ENCODE measurements around the gene OR52B2.
"Not testable (repeated sequence)": the region's sequence is repeated elsewhere in the genome, so short reads cannot be mapped to it uniquely, and the experiment has no call there.

Gene OR52B2

DNA sequence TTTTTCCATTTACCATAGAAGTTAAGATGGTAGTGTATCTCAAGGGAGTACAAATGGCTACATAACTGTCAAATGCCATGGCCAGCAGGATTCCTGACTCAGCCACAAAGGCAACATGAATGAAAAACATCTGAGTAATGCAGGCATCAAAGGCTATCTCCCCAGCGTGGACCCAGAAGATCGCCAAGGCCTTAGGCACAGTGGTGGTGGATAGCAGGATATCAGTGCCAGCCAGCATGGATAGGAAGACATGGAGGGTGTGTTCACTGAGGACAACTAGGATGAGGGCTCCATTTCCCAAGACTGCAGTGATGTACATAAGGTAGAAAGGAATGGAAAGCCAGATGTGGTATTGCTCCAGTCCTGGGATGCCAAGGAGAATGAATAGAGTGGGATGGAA lies 18.0 kb downstream of the OR52B2 start:
- H3K27me3 ChIP-seq (ENCODE audit: control insufficient read depth, insufficient read depth, low read length) = no peaks in the 10 kb centered on the region
- H3K36me3 ChIP-seq (ENCODE audit: control insufficient read depth, insufficient read depth, low read length) = no peaks in the 10 kb centered on the region
- H3K9me3 ChIP-seq (ENCODE audit: control insufficient read depth, insufficient read depth, low read depth, low read length) = peaks cover 5% of the 10 kb centered on the region; the same call in 1 of the 2 replicates
- no peak overlapping the region for H3K27ac ChIP-seq (ENCODE audit: low read depth, low read length)
- peaks cover 9% of the 10 kb centered on the region for H3K4me1 ChIP-seq (ENCODE audit: control insufficient read depth, insufficient read depth, low read length)
- no peak overlapping the region for H3K9ac ChIP-seq (ENCODE audit: low read length)
- H3K4me3 ChIP-seq (ENCODE audit: low read depth, low read length) = no peak overlapping the region

DNA sequence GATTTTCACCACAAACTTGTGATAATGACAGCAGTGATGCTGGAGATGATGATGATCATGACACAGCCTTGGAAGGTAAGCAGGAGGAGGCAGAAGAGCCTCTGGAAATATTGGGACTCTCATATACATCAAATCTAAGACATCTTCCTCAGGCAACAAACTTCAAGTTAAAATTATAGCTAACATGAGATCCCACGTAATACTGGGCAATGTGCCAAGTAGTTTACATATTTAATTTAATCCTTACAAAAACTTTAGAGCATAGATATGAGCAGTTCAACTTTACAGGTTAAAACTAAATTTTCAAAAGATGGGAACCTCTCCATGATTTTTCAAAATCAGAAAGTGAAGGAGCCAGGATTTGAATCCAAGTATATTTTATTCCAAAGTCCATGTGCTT lies 19.0 kb downstream of the OR52B2 start:
- Histone ChIP-seq H3K36me3 (ENCODE audit: control insufficient read depth, insufficient read depth, low read length) (no peaks in the 10 kb centered on the region), H3K27me3 (ENCODE audit: control insufficient read depth, insufficient read depth, low read length) (no peaks in the 10 kb centered on the region), H3K9me3 (ENCODE audit: control insufficient read depth, insufficient read depth, low read depth, low read length) (peaks cover 5% of the 10 kb centered on the region; the same call in 1 of the 2 replicates), H3K4me1 (ENCODE audit: control insufficient read depth, insufficient read depth, low read length) (no peaks in the 10 kb centered on the region), H3K27ac (ENCODE audit: low read depth, low read length) (no peak overlapping the region), H3K9ac (ENCODE audit: low read length) (no peak overlapping the region), H3K4me3 (ENCODE audit: low read depth, low read length) (no peak overlapping the region)

DNA sequence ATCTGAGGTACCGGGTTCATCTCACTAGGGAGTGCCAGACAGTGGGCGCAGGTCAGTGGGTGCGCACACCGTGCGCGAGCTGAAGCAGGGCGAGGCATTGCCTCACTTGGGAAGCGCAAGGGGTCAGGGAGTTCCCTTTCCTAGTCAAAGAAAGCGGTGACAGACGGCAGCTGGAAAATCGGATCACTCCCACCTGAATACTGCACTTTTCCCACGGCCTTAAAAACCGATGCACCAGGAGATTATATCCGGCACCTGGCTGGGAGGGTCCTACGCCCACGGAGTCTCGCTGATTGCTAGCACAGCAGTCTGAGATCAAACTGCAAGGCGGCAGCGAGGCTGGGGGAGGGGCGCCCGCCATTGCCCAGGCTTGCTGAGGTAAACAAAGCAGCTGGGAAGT lies 26.4 kb downstream of the OR52B2 start:
- H3K4me1 ChIP-seq (ENCODE audit: control insufficient read depth, insufficient read depth, low read length); H3K27ac ChIP-seq (ENCODE audit: low read depth, low read length); H3K9me3 ChIP-seq (ENCODE audit: control insufficient read depth, insufficient read depth, low read depth, low read length); H3K27me3 ChIP-seq (ENCODE audit: control insufficient read depth, insufficient read depth, low read length); H3K36me3 ChIP-seq (ENCODE audit: control insufficient read depth, insufficient read depth, low read length): not testable (repeated sequence)
- Histone ChIP-seq H3K4me3 (ENCODE audit: low read depth, low read length) (peak overlapping the region; percentile 60), H3K9ac (ENCODE audit: low read length) (peak overlapping the region; percentile 69)

DNA sequence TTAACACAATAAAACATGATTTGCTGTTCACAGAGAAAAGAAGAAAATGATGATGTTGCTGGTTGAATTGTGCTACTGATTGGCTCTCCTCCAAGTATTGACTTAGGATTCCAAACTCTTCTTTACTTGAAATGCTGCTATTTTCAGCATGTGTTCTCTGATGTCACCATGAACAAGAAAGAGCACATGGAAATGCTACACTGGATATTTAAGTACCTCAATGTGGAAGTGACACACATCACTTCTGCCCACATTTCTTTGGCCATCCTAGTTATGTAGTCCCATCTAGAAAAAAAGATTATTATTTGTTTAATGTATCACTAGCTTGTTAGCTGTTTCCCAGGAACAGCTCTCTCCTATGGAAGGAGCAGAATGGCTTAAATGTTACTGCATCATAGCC lies 27.2 kb downstream of the OR52B2 start:
- peak overlapping the region; percentile 60; the same call in 1 of the 2 replicates for H3K4me3 ChIP-seq (ENCODE audit: low read depth, low read length)

DNA sequence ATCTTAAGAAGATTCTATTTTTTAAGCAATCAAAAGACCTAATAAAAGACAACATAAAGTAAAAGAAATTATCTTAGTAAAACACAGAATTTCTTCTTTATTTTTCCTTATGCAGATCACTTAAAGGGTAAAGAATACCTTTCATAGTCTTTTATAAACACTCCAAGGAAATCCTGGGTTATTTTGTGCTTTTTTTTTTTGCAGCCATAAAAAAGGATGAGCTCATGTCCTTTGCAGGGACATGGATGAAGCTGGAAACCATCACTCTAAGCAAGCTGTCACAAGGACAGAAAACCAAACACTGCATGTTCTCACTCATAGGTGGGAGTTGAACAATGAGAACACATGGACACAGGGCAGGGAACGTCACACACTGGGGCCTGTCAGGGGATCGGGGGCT lies 34.2 kb downstream of the OR52B2 start:
- not testable (repeated sequence) for H3K4me1 ChIP-seq (ENCODE audit: control insufficient read depth, insufficient read depth, low read length); H3K27me3 ChIP-seq (ENCODE audit: control insufficient read depth, insufficient read depth, low read length); H3K4me3 ChIP-seq (ENCODE audit: low read depth, low read length); H3K9me3 ChIP-seq (ENCODE audit: control insufficient read depth, insufficient read depth, low read depth, low read length); H3K9ac ChIP-seq (ENCODE audit: low read length); H3K27ac ChIP-seq (ENCODE audit: low read depth, low read length); H3K36me3 ChIP-seq (ENCODE audit: control insufficient read depth, insufficient read depth, low read length)

More for the DNA sequence above, 27.2 kb downstream of the OR52B2 start:
- Histone ChIP-seq H3K27me3 (ENCODE audit: control insufficient read depth, insufficient read depth, low read length) (no peaks in the 10 kb centered on the region), H3K36me3 (ENCODE audit: control insufficient read depth, insufficient read depth, low read length) (no peaks in the 10 kb centered on the region), H3K9me3 (ENCODE audit: control insufficient read depth, insufficient read depth, low read depth, low read length) (no peaks in the 10 kb centered on the region), H3K9ac (ENCODE audit: low read length) (no peak overlapping the region), H3K27ac (ENCODE audit: low read depth, low read length) (no peak overlapping the region), H3K4me1 (ENCODE audit: control insufficient read depth, insufficient read depth, low read length) (peaks cover 7% of the 10 kb centered on the region; the same call in 1 of the 2 replicates)

DNA sequence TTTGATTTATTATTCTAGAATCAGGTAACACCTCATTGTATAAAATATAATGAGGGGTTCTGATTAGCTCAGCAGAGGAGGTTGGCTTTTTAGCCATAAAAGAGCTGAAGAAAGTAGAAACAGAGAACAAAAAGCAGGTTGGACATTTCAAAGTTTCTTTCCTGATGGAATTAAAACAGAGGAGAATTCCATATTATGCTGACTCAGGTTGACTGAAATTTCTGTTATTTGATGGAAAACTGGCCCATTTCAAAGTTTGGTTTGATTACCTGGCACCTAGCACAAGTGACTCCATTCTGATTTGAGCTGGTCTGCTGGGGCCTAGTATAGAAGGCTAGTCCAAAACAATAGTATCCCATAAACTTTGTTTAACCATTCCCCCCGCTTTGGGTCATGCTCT lies 37.7 kb downstream of the OR52B2 start:
- no peak overlapping the region for H3K4me3 ChIP-seq (ENCODE audit: low read depth, low read length)
- no peaks in the 10 kb centered on the region for H3K4me1 ChIP-seq (ENCODE audit: control insufficient read depth, insufficient read depth, low read length)
- no peaks in the 10 kb centered on the region for H3K9me3 ChIP-seq (ENCODE audit: control insufficient read depth, insufficient read depth, low read depth, low read length)

DNA sequence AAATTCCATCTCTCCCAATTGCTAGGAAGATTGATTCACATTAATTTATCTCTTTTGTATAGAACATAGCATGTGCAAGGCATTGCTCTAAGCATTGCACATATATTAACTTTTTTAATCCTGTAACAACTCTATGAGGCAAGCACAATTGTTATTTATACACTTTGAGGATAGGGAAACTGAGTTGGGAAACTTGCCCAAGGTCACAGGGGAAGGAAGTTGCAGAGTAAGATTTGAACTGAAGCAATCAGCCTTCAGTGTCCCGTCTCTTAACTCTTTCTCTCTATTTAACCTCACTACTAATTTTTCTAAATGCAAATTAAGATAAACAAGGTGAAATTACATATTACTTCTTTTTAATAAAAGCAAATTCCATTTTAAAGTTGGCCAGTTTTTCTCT lies 40.5 kb downstream of the OR52B2 start:
- no peak overlapping the region for H3K27ac ChIP-seq (ENCODE audit: low read depth, low read length)
- H3K9ac ChIP-seq (ENCODE audit: low read length) = no peak overlapping the region
- no peak overlapping the region for H3K4me3 ChIP-seq (ENCODE audit: low read depth, low read length)
- H3K9me3 ChIP-seq (ENCODE audit: control insufficient read depth, insufficient read depth, low read depth, low read length) = no peaks in the 10 kb centered on the region
- H3K27me3 ChIP-seq (ENCODE audit: control insufficient read depth, insufficient read depth, low read length) = no peaks in the 10 kb centered on the region
- H3K4me1 ChIP-seq (ENCODE audit: control insufficient read depth, insufficient read depth, low read length) = no peaks in the 10 kb centered on the region
- no peaks in the 10 kb centered on the region for H3K36me3 ChIP-seq (ENCODE audit: control insufficient read depth, insufficient read depth, low read length)

More for the DNA sequence above, 37.7 kb downstream of the OR52B2 start:
- no peak overlapping the region for H3K27ac ChIP-seq (ENCODE audit: low read depth, low read length)
- no peaks in the 10 kb centered on the region for H3K36me3 ChIP-seq (ENCODE audit: control insufficient read depth, insufficient read depth, low read length)
- H3K27me3 ChIP-seq (ENCODE audit: control insufficient read depth, insufficient read depth, low read length) = no peaks in the 10 kb centered on the region
- H3K9ac ChIP-seq (ENCODE audit: low read length) = no peak overlapping the region

DNA sequence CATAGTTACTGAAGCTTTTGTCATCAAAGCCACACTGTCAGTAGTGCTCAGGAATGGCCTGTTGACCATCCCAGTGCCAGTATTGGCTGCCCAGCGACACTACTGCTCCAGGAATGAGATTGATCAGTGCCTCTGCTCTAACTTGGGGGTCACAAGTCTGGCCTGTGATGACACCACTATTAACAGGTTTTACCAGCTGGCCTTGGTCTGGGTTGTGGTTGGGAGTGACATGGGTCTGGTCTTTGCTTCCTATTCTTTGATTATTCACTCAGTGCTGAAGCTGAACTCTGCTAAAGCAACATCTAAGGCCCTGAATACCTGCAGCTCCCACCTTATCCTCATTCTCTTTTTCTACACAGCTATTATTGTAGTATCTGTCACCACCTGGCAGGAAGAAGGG lies 41.1 kb downstream of the OR52B2 start:
- Histone ChIP-seq H3K27ac (ENCODE audit: low read depth, low read length) (no peak overlapping the region), H3K9me3 (ENCODE audit: control insufficient read depth, insufficient read depth, low read depth, low read length) (no peaks in the 10 kb centered on the region), H3K36me3 (ENCODE audit: control insufficient read depth, insufficient read depth, low read length) (no peaks in the 10 kb centered on the region), H3K4me1 (ENCODE audit: control insufficient read depth, insufficient read depth, low read length) (no peaks in the 10 kb centered on the region), H3K27me3 (ENCODE audit: control insufficient read depth, insufficient read depth, low read length) (no peaks in the 10 kb centered on the region), H3K9ac (ENCODE audit: low read length) (no peak overlapping the region), H3K4me3 (ENCODE audit: low read depth, low read length) (no peak overlapping the region)

DNA sequence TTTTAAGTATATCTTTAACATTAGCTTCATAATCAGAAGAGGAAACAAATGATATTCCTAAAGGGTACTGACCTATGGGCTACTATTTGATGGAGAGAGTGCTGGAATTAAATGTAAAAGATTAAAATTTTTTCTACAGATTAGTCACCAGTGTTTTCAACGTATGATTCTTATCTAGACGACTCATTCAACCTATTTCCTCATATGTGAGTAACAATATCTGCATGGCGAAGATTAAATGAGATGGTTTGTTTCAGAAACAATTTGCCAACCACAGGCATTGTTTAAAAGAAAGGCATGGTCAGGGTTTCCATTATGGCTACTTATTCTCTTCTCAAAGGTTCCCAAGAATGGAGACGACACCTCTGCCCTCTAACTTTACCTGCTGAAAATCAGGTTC lies 42.2 kb downstream of the OR52B2 start:
- Histone ChIP-seq H3K9me3 (ENCODE audit: control insufficient read depth, insufficient read depth, low read depth, low read length) (no peaks in the 10 kb centered on the region), H3K9ac (ENCODE audit: low read length) (no peak overlapping the region), H3K27ac (ENCODE audit: low read depth, low read length) (no peak overlapping the region), H3K4me3 (ENCODE audit: low read depth, low read length) (no peak overlapping the region), H3K4me1 (ENCODE audit: control insufficient read depth, insufficient read depth, low read length) (no peaks in the 10 kb centered on the region), H3K36me3 (ENCODE audit: control insufficient read depth, insufficient read depth, low read length) (no peaks in the 10 kb centered on the region), H3K27me3 (ENCODE audit: control insufficient read depth, insufficient read depth, low read length) (no peaks in the 10 kb centered on the region)

DNA sequence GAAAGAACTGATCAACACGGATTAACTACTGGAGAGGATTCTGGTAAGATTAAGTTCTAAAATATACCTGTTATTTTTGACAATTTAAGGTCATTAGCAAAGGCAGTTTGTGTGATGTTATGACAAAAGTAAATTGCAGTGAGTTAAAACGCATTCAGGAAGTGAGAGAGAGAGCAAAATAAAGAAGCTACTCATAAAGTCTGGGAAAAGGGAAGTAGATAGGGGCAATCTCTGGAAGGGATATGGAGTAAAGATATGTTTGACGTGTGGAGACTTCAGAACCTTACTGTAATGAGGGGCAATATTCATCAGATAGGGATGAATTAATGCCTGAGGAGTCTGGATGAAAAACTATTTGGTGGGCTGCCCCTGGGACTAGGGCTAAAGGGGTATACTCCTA lies 45.9 kb downstream of the OR52B2 start:
- H3K9ac ChIP-seq (ENCODE audit: low read length) = no peak overlapping the region
- H3K36me3 ChIP-seq (ENCODE audit: control insufficient read depth, insufficient read depth, low read length) = no peaks in the 10 kb centered on the region
- H3K4me1 ChIP-seq (ENCODE audit: control insufficient read depth, insufficient read depth, low read length) = no peaks in the 10 kb centered on the region
- no peaks in the 10 kb centered on the region for H3K27me3 ChIP-seq (ENCODE audit: control insufficient read depth, insufficient read depth, low read length)
- no peak overlapping the region for H3K4me3 ChIP-seq (ENCODE audit: low read depth, low read length)
- no peak overlapping the region for H3K27ac ChIP-seq (ENCODE audit: low read depth, low read length)
- H3K9me3 ChIP-seq (ENCODE audit: control insufficient read depth, insufficient read depth, low read depth, low read length) = no peaks in the 10 kb centered on the region

All from HUES6 (cell line).